Measurements from ENCODE around the gene SHPK. TPM values are rescaled to one million over a fixed set of nuclear protein-coding genes. Genes with fewer than 3 reads are reported as not detected.
A peak's percentile ranks its signal among the peaks of the same experiment; 100 is the strongest.

SHPK gene
- total and polyA plus RNA-seq, 9 of the 15 experiments (the other 6 are each of a cell fraction or from before 2014, with no cell fraction given) = 2.5 to 16.3 (median 11.8) TPM

DNA sequence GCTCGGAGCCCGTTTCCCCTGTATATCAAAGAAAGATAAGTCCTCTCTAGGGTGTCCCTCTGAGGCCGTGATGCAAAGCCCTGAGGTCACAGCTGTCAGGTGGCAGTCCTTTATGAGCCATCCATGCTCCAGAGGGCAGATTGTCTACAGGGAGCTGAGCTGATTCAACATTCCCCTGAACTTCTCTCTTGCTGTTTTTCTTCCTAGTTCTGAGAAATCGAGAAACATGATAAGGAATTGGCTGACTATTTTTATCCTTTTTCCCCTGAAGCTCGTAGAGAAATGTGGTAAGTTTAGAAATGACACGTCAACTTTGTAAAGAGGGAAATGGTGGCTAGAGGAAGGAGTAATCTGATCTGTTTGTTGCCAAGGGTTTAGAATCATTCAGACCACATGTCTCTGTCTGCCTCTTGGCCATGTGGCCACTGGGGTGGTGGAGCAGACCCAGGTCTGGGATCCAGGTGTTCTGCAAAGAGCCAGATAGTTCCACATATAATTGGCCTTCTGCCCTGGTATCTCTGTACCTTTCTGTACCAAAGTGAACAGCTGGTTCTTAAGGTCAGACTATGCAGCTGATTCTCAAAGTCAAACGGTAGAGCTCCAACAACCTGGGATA, 4.0 kb upstream of the SHPK start (continued):
- TF ChIP-seq MTA3 (IDR thresholded peaks at IDR 0.05; ENCODE audit: borderline replicate concordance) = 0 out of 2 replicates have a peak, but pooled peaks have one; percentile 52
- peak; percentile 77 for TF ChIP-seq CBFA2T2 (conservative IDR thresholded peaks at IDR 0.05)
- TF ChIP-seq MGA (IDR thresholded peaks at IDR 0.05) = peak; percentile 65
- TF ChIP-seq, protein P1, sequence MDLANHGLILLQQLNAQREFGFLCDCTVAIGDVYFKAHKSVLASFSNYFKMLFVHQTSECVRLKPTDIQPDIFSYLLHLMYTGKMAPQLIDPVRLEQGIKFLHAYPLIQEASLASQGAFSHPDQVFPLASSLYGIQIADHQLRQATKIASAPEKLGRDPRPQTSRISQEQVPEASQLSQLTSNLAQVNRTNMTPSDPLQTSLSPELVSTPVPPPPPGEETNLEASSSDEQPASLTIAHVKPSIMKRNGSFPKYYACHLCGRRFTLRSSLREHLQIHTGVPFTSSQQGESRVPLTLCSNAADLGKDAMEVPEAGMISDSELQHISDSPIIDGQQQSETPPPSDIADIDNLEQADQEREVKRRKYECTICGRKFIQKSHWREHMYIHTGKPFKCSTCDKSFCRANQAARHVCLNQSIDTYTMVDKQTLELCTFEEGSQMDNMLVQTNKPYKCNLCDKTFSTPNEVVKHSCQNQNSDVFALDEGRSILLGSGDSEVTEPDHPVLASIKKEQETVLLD (IDR thresholded peaks at IDR 0.05) = peak; percentile 50; the same call in 1 of the 2 replicates
- peak; percentile 40 for TF ChIP-seq ZNF316 (IDR thresholded peaks at IDR 0.05)
- peak in 1 of 2 experiments; percentile 40; a peak in 1 of 4 replicates for TF ChIP-seq TRIM24 (IDR thresholded peaks at IDR 0.05)
- TF ChIP-seq ARID1B (IDR thresholded peaks at IDR 0.05) = peak; percentile 73
- no peak for TF ChIP-seq GTF3C2 (IDR thresholded peaks at IDR 0.05; ENCODE audit: borderline replicate concordance, extremely low read depth, insufficient read length)
- TF ChIP-seq TAF1 (IDR thresholded peaks at IDR 0.05; ENCODE audit: control insufficient read depth, extremely low read depth, insufficient read depth, low read length, severe bottlenecking) = peak; percentile 27

All from K562 (cell line).